DMS53 (cell line): ENCODE measurements around the gene RAB27B.
"Not testable (repeated sequence)": the region's sequence is repeated elsewhere in the genome, so short reads cannot be mapped to it uniquely, and the experiment has no call there.

Experiments
- DNase-seq: peaks from one replicate; lab custom pipeline; 2025; lab: John Stamatoyannopoulos, UW

The RAB27B gene

DNA sequence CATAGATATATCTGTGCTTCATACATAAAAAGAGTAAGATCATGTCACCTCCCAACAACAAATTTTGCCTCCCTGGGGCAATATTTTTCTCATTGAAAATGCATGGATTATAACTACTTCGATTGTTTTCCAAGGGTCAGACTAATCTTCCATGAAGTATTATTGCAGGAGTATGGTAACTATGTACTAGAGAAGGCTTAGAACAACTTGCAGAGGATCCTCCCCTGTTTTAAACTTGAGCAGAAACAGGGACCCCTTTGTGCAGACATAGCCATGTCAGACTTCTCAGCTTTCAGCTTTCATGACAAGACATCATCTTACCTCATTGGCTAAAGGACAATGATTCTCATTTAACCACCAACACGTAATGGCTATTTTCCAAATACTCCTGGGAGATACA is 13.2 kb upstream of the RAB27B start:
- DNase-seq: no peak

DNA sequence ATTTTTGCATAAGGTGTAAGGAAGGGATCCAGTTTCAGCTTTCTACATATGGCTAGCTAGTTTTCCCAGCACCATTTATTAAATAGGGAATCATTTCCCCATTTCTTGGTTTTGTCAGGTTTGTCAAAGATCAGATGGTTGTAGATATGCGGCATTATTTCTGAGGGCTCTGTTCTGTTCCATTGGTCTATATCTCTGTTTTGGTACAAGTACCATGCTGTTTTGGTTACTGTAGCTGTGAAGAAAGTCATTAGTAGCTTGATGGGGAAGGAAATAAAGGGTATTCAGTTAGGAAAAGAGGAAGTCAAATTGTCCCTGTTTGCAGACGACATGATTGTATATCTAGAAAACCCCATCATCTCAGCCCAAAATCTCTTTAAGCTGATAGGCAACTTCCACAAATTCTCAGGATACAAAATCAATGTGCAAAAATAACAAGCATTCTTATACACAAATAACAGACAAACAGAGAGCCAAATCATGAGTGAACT is 7.4 kb upstream of the RAB27B start:
- DNase-seq: not testable (repeated sequence)

DNA sequence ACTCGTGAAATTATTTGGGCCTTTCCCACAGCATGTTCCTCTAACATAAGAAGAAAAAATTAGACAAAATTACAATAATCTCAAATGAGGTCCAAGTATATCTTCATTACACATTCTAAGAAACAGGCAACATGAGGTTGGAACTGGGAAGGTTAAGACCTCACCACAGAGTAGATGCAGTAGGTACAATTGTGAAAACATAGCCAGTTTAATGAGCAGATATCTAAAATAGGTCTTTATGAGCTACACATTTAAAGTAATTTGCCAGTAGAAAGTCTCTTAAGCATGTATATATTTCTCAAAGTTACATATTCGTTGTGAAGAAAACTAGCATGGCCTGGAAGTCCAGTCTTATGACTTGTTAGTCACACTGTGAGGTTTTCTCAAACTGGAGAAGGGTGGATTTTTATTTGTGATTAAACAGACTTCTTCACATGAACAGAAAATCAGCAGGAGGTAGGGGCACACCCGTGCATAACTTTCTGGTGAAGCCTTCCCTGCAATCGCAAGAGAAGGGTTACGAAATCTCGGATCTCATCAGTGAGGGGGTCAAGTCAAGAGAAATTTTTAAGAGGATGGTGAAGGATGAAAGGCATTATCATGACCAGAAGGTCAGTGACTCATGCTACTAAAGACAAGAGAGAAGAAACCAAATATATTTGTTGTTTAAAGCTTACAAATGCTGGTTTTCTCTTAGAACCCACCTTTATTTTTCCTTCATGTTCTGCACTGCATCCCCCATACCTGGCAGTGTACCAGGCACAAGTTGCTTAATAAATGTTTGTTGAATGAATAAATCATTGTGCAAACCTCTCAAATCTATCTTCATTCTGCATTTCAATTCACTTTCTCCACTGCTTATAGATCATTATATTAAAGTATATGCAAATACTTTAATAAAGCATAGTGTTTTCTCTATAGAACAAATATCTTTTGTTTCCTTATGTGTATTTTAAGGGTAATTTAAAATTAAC is 5.1 kb upstream of the RAB27B start:
- DNase-seq: no peak

DNA sequence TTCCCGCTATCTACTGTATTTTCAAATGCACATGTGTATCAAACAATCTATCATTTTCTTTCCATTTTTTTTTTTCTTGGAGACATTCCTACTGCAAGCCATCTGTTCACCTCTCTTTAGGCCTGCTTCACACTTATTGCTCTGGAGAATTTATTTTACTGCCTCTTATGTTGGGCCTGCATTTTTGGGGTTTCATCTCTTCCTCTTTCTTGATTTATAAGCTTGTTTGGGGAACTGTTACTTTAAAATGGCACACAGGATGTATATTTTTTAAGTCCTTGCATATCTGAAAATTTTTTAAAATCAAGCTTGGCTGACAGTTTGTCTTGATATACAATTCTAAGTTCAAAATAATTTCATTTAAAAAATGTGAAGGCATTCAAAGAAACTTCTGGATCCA is 3.5 kb upstream of the RAB27B start:
- DNase-seq: no peak

GRCh38 chr18:54825601-54826344 is 2.5 kb upstream of the RAB27B start:
- DNase-seq: no peak

DNA sequence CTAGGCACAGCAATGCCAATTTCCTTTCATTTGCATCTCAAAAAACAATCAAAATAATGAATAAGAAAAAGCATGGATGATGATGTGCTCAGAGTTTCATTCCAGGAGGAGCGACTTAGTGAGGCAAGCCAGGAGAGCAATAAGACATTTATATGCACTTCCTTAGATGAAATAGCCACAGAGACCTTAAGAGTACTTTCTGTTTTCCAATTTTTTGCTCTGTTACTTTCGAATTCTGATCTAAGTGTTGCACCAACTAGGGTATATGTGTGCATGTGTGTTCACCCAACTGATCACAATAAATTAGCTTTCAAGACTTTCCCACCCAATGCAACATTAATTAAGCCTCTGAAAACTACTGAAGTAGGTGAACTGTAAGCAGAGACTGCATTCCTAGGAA is 709 bp downstream of the RAB27B start:
- DNase-seq: peak; percentile 49

- DNase-seq: peak; percentile 83
Measured at GRCh38 chr18:54829856-54830255, 1.6 kb downstream of the RAB27B start.

GRCh38 chr18:54830260-54830659 is 2.0 kb downstream of the RAB27B start:
- DNase-seq: no peak

DNA sequence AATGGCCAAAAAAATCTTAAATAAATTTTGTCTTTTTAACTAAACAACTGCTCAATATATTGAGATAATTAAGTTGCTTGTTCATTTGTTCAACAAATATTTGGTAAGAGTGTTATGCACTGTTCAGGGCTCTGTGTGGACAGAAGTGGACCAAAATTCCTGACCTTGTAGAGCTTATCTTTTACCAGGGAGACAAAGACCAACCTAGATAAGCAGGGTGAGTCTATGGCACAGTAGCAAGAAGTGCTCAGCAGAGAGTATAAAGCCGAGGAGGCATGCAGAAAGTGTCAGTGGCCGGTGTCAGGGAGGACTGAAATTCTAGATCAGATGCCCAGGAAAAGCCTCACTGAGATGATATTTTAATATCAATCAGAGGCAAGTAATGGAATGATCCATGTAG is 2.6 kb downstream of the RAB27B start:
- DNase-seq: no peak

- no peak for DNase-seq
Measured at GRCh38 chr18:54835944-54836343, 7.7 kb downstream of the RAB27B start.

DNA sequence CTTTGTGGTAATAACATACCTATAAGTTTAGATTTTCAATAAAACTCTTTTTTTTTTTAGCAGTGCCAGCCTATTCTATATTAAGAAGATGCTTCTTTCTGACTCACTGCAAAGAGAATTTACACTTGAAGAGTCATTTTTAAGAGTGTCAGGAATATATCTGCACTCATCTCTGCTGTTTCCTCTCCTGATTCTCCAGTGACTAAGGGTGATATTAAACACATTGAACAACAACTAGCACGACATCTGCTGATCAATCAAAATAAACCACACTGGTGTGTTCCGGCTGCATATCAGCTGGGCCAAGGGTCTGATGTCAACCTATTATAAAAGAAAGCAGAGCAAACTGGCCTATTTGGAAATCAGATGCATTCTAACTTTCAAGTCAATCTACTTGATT is 15.0 kb downstream of the RAB27B start:
- no peak for DNase-seq

DNA sequence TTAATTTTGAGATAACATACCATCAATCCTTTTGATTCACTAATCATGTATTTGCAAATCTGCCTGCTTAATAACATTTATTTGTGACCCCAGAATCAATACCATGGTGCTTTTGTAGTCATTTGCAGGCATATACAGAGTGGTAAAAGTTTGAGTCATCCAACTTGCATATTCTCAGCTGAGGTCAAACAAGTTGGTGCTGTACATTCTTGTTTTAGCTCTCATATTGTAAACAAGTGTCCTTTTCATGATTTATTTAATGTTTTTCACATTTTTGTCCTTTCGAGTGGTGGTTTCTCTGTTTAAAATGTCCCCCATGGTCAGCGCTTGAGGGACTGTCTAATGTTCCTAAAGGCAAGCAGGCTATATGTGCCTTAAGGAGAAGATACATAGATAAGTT is 17.5 kb downstream of the RAB27B start:
- DNase-seq: no peak

GRCh38 chr18:54848121-54848520 is 19.8 kb downstream of the RAB27B start:
- no peak for DNase-seq

DNA sequence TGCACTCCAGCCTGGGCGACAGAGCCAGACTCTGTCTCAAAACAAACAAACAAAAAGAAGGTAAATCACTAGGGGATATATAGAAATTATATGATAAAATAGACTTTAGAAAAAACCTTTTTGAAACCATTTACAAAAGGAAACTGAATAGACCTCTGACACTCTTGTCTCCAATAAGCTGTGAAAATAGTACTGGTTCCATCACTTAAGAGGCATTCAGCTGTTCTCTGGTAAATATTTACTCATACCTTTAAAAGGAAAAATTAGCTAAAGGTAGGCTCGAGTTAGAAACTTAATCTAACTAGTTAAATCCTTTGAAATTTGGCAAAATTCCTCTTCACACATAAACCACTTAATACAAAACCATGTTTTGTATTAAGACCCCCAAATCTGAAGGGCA is 21.4 kb downstream of the RAB27B start:
- DNase-seq: peak; percentile 91

DNA sequence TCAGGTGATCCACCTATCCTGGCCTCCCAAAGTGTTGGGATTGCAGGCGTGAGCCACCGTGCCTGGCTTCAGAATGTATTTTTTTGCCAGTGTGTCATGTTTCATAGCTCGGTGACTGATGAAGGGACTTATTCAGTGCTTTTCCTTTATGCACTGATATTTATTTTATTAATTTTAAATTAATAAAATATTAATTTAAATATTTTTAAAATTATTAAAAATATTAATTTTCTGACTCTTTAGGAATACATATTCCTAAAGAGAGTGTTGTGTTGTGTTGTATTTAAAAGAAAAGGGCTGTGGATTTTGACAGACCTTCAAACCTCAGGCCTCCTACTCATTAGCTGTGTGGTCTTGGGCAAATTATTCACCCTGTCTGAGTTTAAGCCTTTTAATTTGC is 22.3 kb downstream of the RAB27B start:
- DNase-seq: no peak

DNA sequence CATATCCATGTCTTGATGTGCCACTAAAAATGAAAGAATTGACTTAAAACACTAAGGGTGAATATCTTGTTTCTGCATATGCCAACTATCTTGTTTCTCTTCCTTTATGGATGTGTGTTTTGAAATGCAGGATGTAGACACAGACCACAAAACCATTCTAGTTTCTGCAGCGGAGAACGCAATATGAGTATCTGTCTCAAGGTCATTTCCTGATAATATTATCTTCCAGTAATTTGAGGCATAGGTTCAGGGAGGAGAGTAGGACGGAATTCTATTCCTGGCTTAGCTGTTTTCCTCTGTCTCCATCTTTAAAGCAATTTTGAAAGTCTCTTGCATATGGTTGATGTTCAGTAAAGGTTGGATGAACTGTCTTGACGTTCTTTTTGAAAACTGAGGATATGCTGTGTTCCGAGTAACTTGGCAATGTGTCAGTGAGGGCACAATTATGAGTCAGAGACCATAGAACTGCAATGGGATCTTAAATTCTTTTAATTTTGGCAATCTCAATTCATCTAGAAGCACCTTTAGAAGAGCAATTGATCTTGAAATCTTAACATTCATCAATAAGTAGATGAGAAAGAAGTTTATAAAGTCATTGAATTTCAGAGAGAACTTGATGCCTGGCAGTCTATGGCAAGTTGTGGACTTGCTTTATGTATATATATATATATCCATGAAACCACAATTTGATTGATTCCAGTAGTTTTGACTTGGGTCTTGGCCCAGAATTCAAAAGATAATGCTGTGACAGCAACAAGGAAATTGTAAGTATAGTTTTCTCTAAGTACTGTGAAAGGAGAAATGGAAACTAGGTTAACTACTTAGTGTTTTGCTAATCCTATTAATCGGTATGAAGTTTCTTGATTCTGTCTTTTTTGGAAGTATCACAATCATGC is 24.8 kb downstream of the RAB27B start:
- DNase-seq: no peak

GRCh38 chr18:54855050-54855449 is 26.8 kb downstream of the RAB27B start:
- peak; percentile 60 for DNase-seq

DNA sequence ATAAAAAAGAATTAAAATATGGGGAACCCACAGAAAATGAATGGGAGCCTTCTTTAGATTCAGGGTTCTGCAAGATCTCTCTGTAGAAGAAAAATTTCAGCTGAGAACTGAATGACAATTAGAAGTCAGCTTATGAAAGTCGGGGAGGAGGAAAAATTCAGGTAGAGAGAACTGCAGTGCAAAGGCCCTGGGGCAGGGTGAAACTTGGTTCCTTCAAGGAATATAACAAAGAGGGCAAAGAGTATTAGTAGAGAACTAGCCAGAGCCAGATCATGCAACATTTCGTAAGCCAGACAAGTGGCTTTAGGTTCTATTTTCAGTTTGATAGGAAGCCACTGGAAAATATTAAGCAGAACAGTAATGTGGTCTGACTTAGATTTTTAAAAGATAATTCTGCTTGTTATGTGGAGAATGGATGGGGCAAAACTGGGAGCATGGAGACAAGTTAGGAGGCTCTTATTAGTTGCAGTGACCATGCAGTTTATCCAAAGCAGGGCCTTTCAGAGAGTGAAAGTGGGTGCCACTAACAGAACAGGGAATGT is 27.9 kb downstream of the RAB27B start:
- DNase-seq: no peak

DNA sequence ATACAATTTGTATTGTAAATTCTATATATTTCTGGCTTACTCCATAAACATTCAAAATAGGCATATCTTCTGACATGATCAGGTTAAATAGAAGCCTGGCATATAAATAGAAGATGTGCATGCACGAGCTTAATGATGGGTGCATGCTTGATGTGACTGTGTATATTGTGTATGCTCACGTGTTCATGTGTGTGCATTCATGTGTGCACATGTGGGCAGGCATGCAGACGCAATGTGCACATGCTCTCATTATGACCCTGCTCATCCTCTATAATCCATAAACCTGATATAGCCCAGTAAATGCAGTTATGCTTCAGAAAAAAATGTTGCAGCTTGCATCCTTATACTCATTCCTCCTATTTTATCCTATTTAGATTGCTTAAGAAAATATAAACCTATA is 29.2 kb downstream of the RAB27B start:
- DNase-seq: no peak

GRCh38 chr18:54859667-54860421 is 31.6 kb downstream of the RAB27B start:
- DNase-seq: no peak

DNA sequence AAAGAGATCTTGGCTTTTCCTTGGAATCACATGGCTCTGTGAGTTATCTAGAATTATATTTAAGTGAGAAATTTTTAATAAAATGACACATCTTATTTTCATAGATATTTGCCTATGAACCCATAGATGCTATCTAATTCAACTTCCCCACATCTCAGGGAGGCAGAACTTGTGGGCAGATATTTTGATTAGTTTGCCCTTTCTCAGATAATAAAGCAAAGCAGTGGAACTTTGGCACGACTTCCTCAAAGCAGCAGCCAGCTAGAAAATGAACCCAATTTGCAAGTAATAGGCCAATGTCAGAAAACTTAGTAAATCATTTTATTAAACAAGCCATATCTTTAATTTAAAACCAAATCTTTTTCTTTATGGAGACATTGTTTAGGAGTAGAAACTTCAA is 32.7 kb downstream of the RAB27B start:
- no peak for DNase-seq
